CD14-positive monocyte (primary cell): ENCODE measurements around the gene KLHDC8A. TPM values are rescaled to one million over a fixed set of nuclear protein-coding genes. Genes with fewer than 3 reads are reported as not detected.

Experiments
- DNase-seq, 3 donors: peaks; one replicate each; pipeline ENCODE4 v3.0.0-alpha.2; 2011 to 2022
- H2AFZ ChIP-seq: 2 replicates; pipeline ENCODE4 v1.6.0; 2012; ENCODE audit warnings: mild to moderate bottlenecking, low read depth, low read length, inconsistent platforms; ENCODE audit not compliant: insufficient read depth, poor library complexity, severe bottlenecking
- H3K27ac ChIP-seq, 2 donors: 1 replicate in 1 of 2; 2 replicates in 1 of 2; pipeline ENCODE4 v1.5.1; 2012 to 2013; ENCODE audit warnings: low read length in 2 of 2, control low read depth in 1 of 2, inconsistent platforms in 1 of 2, low read depth in 1 of 2, mild to moderate bottlenecking in 1 of 2
- H3K27me3 ChIP-seq, 2 donors: one replicate each; pipeline versions ENCODE4 v1.6.0 to v1.6.1; 2011 to 2013; ENCODE audit warnings: low read length in 2 of 2; ENCODE audit not compliant: control insufficient read depth in 2 of 2, insufficient read depth in 2 of 2
- H3K36me3 ChIP-seq, 2 donors: replicated peaks in 1 of 2; 1 replicate in 1 of 2; 2 replicates in 1 of 2; pipeline versions ENCODE4 v1.5.1 to v1.6.1; 2012 to 2013; ENCODE audit warnings: low read length in 2 of 2, control low read depth in 1 of 2, inconsistent platforms in 1 of 2, mild to moderate bottlenecking in 1 of 2; ENCODE audit not compliant: insufficient read depth in 2 of 2, control insufficient read depth in 1 of 2
- H3K4me1 ChIP-seq, 2 donors: 1 replicate in 1 of 2; 2 replicates in 1 of 2; pipeline versions ENCODE4 v1.5.1 to v1.6.1; 2012 to 2013; ENCODE audit warnings: low read length in 2 of 2, control low read depth in 1 of 2, inconsistent platforms in 1 of 2, mild to moderate bottlenecking in 1 of 2, moderate library complexity in 1 of 2; ENCODE audit not compliant: insufficient read depth in 2 of 2, control insufficient read depth in 1 of 2
- H3K4me2 ChIP-seq: replicated peaks from 2 replicates; pipeline ENCODE3; 2012; ENCODE audit warnings: low read length, moderate library complexity, mild to moderate bottlenecking; ENCODE audit not compliant: poor library complexity, severe bottlenecking; ENCODE audit errors: extremely low read depth
- H3K4me3 ChIP-seq, 3 experiments: fragments of 200-600 bp in 1 of 3; sonication (generic) in 1 of 3; replicated peaks in 1 of 3; 1 replicate in 2 of 3; 2 replicates in 1 of 3; pipeline ENCODE4 v1.5.1; 2011 to 2013; ENCODE audit warnings: low read length in 3 of 3, mild to moderate bottlenecking in 3 of 3, control low read depth in 2 of 3, low read depth in 2 of 3, inconsistent platforms in 1 of 3, moderate library complexity in 1 of 3
- H3K79me2 ChIP-seq: 2 replicates; pipeline ENCODE4 v1.6.0; 2012; ENCODE audit warnings: mild to moderate bottlenecking, control low read depth, inconsistent platforms, low read length, moderate library complexity; ENCODE audit not compliant: insufficient read depth
- H3K9ac ChIP-seq: 2 replicates; pipeline ENCODE4 v1.6.0; 2017; ENCODE audit warnings: low read length, mild to moderate bottlenecking; ENCODE audit not compliant: insufficient read depth, poor library complexity, severe bottlenecking
- H3K9me3 ChIP-seq, 2 donors: replicated peaks in 1 of 2; 1 replicate in 1 of 2; 2 replicates in 1 of 2; pipeline versions ENCODE4 v1.5.1 to v1.6.1; 2012 to 2013; ENCODE audit warnings: low read length in 2 of 2, control low read depth in 1 of 2; ENCODE audit not compliant: control insufficient read depth in 1 of 2, insufficient read depth in 1 of 2
- H4K20me1 ChIP-seq: 2 replicates; pipeline ENCODE4 v1.6.0; 2012; ENCODE audit warnings: mild to moderate bottlenecking, low read length, control low read depth, moderate library complexity; ENCODE audit not compliant: insufficient read depth
- H3K27ac Mint-ChIP-seq, 7 donors: one replicate each; pipeline ENCODE4 v1.8.0; 2020; ENCODE audit warnings: mild to moderate bottlenecking in 7 of 7, mixed read lengths in 7 of 7, moderate library complexity in 6 of 7, inconsistent platforms in 2 of 7
- H3K27me3 Mint-ChIP-seq, 3 donors: one replicate each; pipeline ENCODE4 v1.8.0; 2021 to 2022; ENCODE audit warnings: low read depth in 3 of 3, mild to moderate bottlenecking in 3 of 3, mixed read lengths in 3 of 3, moderate library complexity in 3 of 3, inconsistent platforms in 1 of 3
- H3K36me3 Mint-ChIP-seq, 2 donors: one replicate each; pipeline ENCODE4 v1.8.0; 2020; ENCODE audit warnings: mixed read lengths in 2 of 2, inconsistent platforms in 1 of 2, mild to moderate bottlenecking in 1 of 2
- H3K4me1 Mint-ChIP-seq: one replicate; pipeline ENCODE4 v1.8.0; 2020; ENCODE audit warnings: mild to moderate bottlenecking, mixed read lengths
- H3K4me3 Mint-ChIP-seq, 2 donors: one replicate each; pipeline ENCODE4 v1.8.0; 2020; ENCODE audit warnings: mild to moderate bottlenecking in 2 of 2, mixed read lengths in 2 of 2, moderate library complexity in 1 of 2
- H3K9me3 Mint-ChIP-seq, 7 donors: one replicate each; pipeline ENCODE4 v1.8.0; 2020 to 2022; ENCODE audit warnings: mixed read lengths in 7 of 7, mild to moderate bottlenecking in 6 of 7, moderate library complexity in 6 of 7, inconsistent platforms in 2 of 7
- CTCF ChIP-seq: fragments of 200-600 bp; IDR thresholded peaks from one replicate; pipeline ENCODE4 v1.8.0; 2022; ENCODE audit warnings: antibody characterized with exemption, mild to moderate bottlenecking
- WGBS: methylation state at CpG from one replicate; pipeline ENCODE4 v1.1.5; 2013; ENCODE audit warnings: missing lambda C conversion rate; ENCODE audit not compliant: insufficient coverage; 5-methylcytosine and 5-hydroxymethylcytosine counted together
- intact Hi-C, 2 donors: fragments of 100-400 bp; cut with micrococcal nuclease; formaldehyde crosslinking; loops; one replicate each; pipeline versions ENCODE4 v1.15.0 to v1.15.1; 2023
- polyA plus RNA-seq, 3 donors: library from polyadenylated mRNA; depleted of rRNA in 1 of 3; unstranded in 2 of 3; stranded (reverse) in 1 of 3; fragments of 300-500 nt in 2 of 3; fragments of >200 nt in 1 of 3; fragmentation: Illumina TruSeq in 2 of 3; gene quantifications; 1 replicate in 2 of 3; 2 replicates in 1 of 3; pipeline ENCODE4 v1.2.3, GENCODE V29; 2012 to 2021

Gene KLHDC8A
- polyA plus RNA-seq, 3 donors: not detected

DNA sequence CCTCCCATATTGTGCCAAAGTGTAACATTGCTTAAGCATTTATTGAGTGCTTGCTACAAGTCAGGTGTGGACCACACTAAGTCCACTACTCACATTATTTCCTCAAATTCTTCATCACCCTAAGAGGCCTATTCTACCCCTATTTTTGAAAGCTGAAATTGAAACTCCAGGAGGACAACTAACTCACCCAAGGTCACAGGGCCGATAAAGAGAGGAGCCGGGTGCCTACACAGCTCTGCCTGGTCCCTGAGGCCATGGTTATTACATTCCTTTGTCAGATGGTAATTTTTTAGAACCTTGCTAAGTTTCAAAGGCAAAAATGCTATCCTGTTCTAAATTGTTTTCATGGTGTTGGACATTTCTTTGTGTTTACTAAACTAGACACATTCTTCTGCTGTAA is 24.2 kb upstream of the KLHDC8A start:
- Mint-ChIP-seq H3K4me3 (no peak overlapping the region), H3K4me1 (peaks cover 2% of the 10 kb centered on the region), H3K36me3 (no peaks in the 10 kb centered on the region), H3K27ac (no peak overlapping the region), H3K9me3 (peaks cover 0 to 2% (median 0%) of the 10 kb centered on the region in 7 donors), H3K27me3 (peaks cover 12 to 32% (median 17%) of the 10 kb centered on the region in 3 donors)
- Histone ChIP-seq H3K27me3 (peaks cover 3 to 11% of the 10 kb centered on the region in 2 donors), H3K79me2 (no peaks in the 10 kb centered on the region), H3K4me2 (no peak overlapping the region), H3K36me3 (no peaks in the 10 kb centered on the region), H3K9me3 (no peaks in the 10 kb centered on the region), H3K27ac (no peak overlapping the region), H2AFZ (no peak overlapping the region), H3K9ac (no peak overlapping the region), H3K4me1 (no peaks in the 10 kb centered on the region), H4K20me1 (no peaks in the 10 kb centered on the region), H3K4me3 (no peak overlapping the region)
- DNase-seq: no peak
- intact Hi-C loops: no loop called here
- no peak for TF ChIP-seq CTCF
- 53% methylated on average over 2 of the region's 2 CpGs for WGBS

DNA sequence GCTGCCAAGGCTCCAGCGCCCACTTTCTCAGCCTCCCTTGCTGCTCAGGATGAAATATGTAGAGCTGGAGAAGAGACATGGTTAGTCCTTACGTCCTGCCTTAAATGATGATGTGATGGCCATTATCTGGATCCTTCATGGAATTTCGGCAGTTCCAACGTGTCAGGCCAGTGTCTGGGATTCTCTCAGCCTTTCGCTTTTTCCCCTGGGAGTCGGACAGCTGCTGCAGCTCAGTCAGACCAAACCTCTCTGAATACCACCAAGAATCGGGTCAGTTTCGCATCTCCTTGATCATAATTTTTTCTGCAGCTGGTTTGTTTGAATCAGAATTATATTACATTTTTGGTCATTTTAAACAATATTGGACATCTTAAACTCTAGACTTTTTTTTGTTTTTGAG is 22.3 kb upstream of the KLHDC8A start:
- Histone ChIP-seq H3K9me3 (no peaks in the 10 kb centered on the region), H3K27me3 (peaks cover 14 to 27% of the 10 kb centered on the region in 2 donors), H3K4me2 (no peak overlapping the region), H3K79me2 (no peaks in the 10 kb centered on the region), H2AFZ (no peak overlapping the region), H3K27ac (no peak overlapping the region), H3K9ac (no peak overlapping the region), H3K4me1 (no peaks in the 10 kb centered on the region), H4K20me1 (no peaks in the 10 kb centered on the region), H3K4me3 (no peak overlapping the region), H3K36me3 (no peaks in the 10 kb centered on the region)
- Mint-ChIP-seq H3K27me3 (peaks cover 24 to 45% (median 25%) of the 10 kb centered on the region in 3 donors), H3K36me3 (no peaks in the 10 kb centered on the region), H3K4me1 (peaks cover 2% of the 10 kb centered on the region), H3K4me3 (no peak overlapping the region), H3K27ac (no peak overlapping the region), H3K9me3 (peaks cover 0 to 2% (median 0%) of the 10 kb centered on the region in 7 donors)
- DNase-seq: no peak
- WGBS: 65% methylated on average over 4 of the region's 8 CpGs
- intact Hi-C loops: loop anchor here in 1 of 2 donors (2.0 kb wide), 1 partner anchor 20 kb away; no protein-coding TSS in a partner anchor
- TF ChIP-seq CTCF: no peak
